HG02763 (cell line): ENCODE data around the gene PLXNA3.

Source experiments
- ATAC-seq: cut with Tn5 transposase; IDR thresholded peaks from one replicate; pipeline ENCODE4 v1.9.1; 2021; ENCODE audit warnings: mild to moderate bottlenecking, moderate library complexity; ENCODE audit not compliant: unreplicated experiment

The PLXNA3 gene

GRCh38 chrX:154458116-154458953 is at the start of gene PLXNA3:
Gene PLXNA3 (plus strand): TSS chrX:154458281. CDS start chrX:154460184, 1,903 bp downstream.
- peak; percentile 52 for ATAC-seq

- ATAC-seq = no peak
Observed at GRCh38 chrX:154408659-154409221, 49.3 kb upstream of the PLXNA3 start.

GRCh38 chrX:154409222-154409871 is 48.7 kb upstream of the PLXNA3 start, which contains the start of gene DNASE1L1:
Gene DNASE1L1 (minus strand): TSS chrX:154409254. CDS start chrX:154405568, 3,686 bp downstream.
- ATAC-seq = no peak

GRCh38 chrX:154411981-154412340 is 46.1 kb upstream of the PLXNA3 start:
- peak; percentile 54 for ATAC-seq

- no peak for ATAC-seq
Observed at GRCh38 chrX:154412468-154412867, 45.6 kb upstream of the PLXNA3 start.

- ATAC-seq = no peak
Observed at GRCh38 chrX:154413142-154413541, 44.9 kb upstream of the PLXNA3 start.

- no peak for ATAC-seq
Observed at GRCh38 chrX:154417157-154417556, 40.9 kb upstream of the PLXNA3 start.

GRCh38 chrX:154419189-154419588 is 38.9 kb upstream of the PLXNA3 start:
- ATAC-seq = no peak

- ATAC-seq = no peak
Observed at GRCh38 chrX:154419688-154420401, 38.2 kb upstream of the PLXNA3 start.

GRCh38 chrX:154420402-154420756 is 37.7 kb upstream of the PLXNA3 start:
- ATAC-seq = no peak

GRCh38 chrX:154426916-154427770 is 30.9 kb upstream of the PLXNA3 start:
- ATAC-seq = no peak

- ATAC-seq = peak; percentile 95
Observed at GRCh38 chrX:154428176-154429171, 29.6 kb upstream of the PLXNA3 start, which contains the start of gene ATP6AP1. Gene ATP6AP1 (plus strand): TSS chrX:154428677. CDS start chrX:154428693, 16 bp downstream.

GRCh38 chrX:154429711-154430110 is 28.4 kb upstream of the PLXNA3 start:
- ATAC-seq = no peak

- no peak for ATAC-seq
Observed at GRCh38 chrX:154430479-154430878, 27.6 kb upstream of the PLXNA3 start.

- ATAC-seq = no peak
Observed at GRCh38 chrX:154430916-154431315, 27.2 kb upstream of the PLXNA3 start.

GRCh38 chrX:154431341-154431740 is 26.7 kb upstream of the PLXNA3 start:
- ATAC-seq = no peak

GRCh38 chrX:154432210-154432609 is 25.9 kb upstream of the PLXNA3 start:
- no peak for ATAC-seq

- no peak for ATAC-seq
Observed at GRCh38 chrX:154433605-154434004, 24.5 kb upstream of the PLXNA3 start.
